Measurements from ENCODE around the gene TRIM54. TPM values are rescaled to one million over a fixed set of nuclear protein-coding genes. Genes with fewer than 3 reads are reported as not detected.
A peak's percentile ranks its signal among the peaks of the same experiment; 100 is the strongest.

The TRIM54 gene
- total and polyA plus RNA-seq, 9 of the 15 experiments (the other 6 are each of a cell fraction or from before 2014, with no cell fraction given): not detected

- in situ Hi-C loops (cut with MboI): no loop called here
- 21% methylated on average over 8 of the region's 13 CpGs for WGBS (ENCODE audit: insufficient coverage, low coverage, missing lambda C conversion rate)
- H3K4me1 ChIP-seq (replicated peaks in 1 of 2; ENCODE audit: control insufficient read depth in 2 of 2, insufficient read depth in 2 of 2, low read length in 2 of 2): peaks cover 0 to 8% of the 10 kb centered on the region in 2 experiments; a peak in 3 of 5 replicates
- TF ChIP-seq, protein P1, sequence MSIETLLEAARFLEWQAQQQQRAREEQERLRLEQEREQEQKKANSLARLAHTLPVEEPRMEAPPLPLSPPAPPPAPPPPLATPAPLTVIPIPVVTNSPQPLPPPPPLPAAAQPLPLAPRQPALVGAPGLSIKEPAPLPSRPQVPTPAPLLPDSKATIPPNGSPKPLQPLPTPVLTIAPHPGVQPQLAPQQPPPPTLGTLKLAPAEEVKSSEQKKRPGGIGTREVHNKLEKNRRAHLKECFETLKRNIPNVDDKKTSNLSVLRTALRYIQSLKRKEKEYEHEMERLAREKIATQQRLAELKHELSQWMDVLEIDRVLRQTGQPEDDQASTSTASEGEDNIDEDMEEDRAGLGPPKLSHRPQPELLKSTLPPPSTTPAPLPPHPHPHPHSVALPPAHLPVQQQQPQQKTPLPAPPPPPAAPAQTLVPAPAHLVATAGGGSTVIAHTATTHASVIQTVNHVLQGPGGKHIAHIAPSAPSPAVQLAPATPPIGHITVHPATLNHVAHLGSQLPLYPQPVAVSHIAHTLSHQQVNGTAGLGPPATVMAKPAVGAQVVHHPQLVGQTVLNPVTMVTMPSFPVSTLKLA (conservative IDR thresholded peaks at IDR 0.05): no peak
- TF ChIP-seq PTRF (tag; IDR thresholded peaks at IDR 0.05): no peak
- TF ChIP-seq PTBP1 (IDR thresholded peaks at IDR 0.05; ENCODE audit: low read depth, low read length): no peak
- TF ChIP-seq FOXA1 (IDR thresholded peaks at IDR 0.05; ENCODE audit: borderline replicate concordance): no peak
- TF ChIP-seq, protein P2, sequence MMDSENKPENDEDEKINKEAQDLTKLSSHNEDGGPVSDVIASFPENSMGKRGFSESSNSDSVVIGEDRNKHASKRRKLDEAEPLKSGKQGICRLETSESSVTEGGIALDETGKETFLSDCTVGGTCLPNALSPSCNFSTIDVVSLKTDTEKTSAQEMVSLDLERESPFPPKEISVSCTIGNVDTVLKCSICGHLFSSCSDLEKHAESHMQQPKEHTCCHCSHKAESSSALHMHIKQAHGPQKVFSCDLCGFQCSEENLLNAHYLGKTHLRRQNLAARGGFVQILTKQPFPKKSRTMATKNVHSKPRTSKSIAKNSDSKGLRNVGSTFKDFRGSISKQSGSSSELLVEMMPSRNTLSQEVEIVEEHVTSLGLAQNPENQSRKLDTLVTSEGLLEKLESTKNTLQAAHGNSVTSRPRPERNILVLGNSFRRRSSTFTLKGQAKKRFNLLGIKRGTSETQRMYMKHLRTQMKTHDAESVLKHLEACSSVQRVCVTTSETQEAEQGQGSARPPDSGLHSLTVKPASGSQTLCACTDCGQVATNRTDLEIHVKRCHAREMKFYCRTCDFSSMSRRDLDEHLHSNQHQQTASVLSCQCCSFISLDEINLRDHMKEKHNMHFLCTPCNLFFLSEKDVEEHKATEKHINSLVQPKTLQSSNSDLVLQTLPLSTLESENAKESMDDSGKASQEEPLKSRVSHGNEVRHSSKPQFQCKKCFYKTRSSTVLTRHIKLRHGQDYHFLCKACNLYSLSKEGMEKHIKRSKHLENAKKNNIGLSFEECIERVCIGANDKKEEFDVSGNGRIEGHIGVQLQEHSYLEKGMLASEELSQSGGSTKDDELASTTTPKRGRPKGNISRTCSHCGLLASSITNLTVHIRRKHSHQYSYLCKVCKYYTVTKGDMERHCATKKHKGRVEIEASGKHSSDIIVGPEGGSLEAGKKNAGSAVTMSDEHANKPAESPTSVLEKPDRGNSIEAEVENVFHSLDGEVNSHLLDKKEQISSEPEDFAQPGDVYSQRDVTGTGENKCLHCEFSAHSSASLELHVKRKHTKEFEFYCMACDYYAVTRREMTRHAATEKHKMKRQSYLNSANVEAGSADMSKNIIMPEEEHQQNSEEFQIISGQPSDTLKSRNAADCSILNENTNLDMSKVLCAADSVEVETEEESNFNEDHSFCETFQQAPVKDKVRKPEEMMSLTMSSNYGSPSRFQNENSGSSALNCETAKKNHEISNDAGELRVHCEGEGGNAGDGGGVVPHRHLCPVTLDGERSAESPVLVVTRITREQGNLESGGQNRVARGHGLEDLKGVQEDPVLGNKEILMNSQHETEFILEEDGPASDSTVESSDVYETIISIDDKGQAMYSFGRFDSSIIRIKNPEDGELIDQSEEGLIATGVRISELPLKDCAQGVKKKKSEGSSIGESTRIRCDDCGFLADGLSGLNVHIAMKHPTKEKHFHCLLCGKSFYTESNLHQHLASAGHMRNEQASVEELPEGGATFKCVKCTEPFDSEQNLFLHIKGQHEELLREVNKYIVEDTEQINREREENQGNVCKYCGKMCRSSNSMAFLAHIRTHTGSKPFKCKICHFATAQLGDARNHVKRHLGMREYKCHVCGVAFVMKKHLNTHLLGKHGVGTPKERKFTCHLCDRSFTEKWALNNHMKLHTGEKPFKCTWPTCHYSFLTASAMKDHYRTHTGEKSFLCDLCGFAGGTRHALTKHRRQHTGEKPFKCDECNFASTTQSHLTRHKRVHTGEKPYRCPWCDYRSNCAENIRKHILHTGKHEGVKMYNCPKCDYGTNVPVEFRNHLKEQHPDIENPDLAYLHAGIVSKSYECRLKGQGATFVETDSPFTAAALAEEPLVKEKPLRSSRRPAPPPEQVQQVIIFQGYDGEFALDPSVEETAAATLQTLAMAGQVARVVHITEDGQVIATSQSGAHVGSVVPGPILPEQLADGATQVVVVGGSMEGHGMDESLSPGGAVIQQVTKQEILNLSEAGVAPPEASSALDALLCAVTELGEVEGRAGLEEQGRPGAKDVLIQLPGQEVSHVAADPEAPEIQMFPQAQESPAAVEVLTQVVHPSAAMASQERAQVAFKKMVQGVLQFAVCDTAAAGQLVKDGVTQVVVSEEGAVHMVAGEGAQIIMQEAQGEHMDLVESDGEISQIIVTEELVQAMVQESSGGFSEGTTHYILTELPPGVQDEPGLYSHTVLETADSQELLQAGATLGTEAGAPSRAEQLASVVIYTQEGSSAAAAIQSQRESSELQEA (IDR thresholded peaks at IDR 0.05; ENCODE audit: low read depth): no peak
- TF ChIP-seq ZNF785 (CRISPR knock-in tag; IDR thresholded peaks at IDR 0.05): no peak
- TF ChIP-seq VEZF1 (CRISPR knock-in tag; IDR thresholded peaks at IDR 0.05): no peak
Measured at GRCh38 chr2:27304488-27305240, 22.4 kb downstream of the TRIM54 start.

More at GRCh38 chr2:27304488-27305240, 22.4 kb downstream of the TRIM54 start:
- Histone ChIP-seq H3K9me1 (ENCODE audit: control insufficient read depth, insufficient read depth, low read length) (no peaks in the 10 kb centered on the region), H3K4me3 (no peak overlapping the region), H2AFZ (ENCODE audit: low read depth, low read length) (no peak overlapping the region), H3K27me3 (ENCODE audit: control insufficient read depth in 2 of 2, insufficient read depth in 2 of 2, low read length in 2 of 2) (no peaks in the 10 kb centered on the region), H3K9ac (ENCODE audit: insufficient read depth in 1 of 2, low read depth in 2 of 2, low read length in 2 of 2) (no peak overlapping the region), H3K27ac (ENCODE audit: extremely low read depth, low read depth, low read length) (no peak overlapping the region), H3K4me2 (ENCODE audit: insufficient read depth, low read length) (no peak overlapping the region), H3K36me3 (ENCODE audit: control insufficient read depth, insufficient read depth, low read length) (peaks cover 14% of the 10 kb centered on the region; the same call in 2 of the 3 replicates), H4K20me1 (replicated peaks; ENCODE audit: control insufficient read depth, insufficient read depth, low read length) (no peaks in the 10 kb centered on the region), H3K9me3 (replicated peaks; ENCODE audit: control insufficient read depth, insufficient read depth, low read depth, low read length) (no peaks in the 10 kb centered on the region), H3K79me2 (ENCODE audit: control insufficient read depth, insufficient read depth, low read length) (no peaks in the 10 kb centered on the region)
- ChIA-PET CTCF (ENCODE audit: low intra/inter-chr PET ratio) (interaction anchor here (1.3 to 2.7 kb wide), 3 partner anchors 24 to 207 kb away, joined by 8 to 23 read pairs (median 19); no protein-coding TSS in a partner anchor), POLR2A (interaction anchor here (0.6 to 1.5 kb wide), 2 partner anchors 10 to 329 kb away, joined by 3 to 4 read pairs; no protein-coding TSS in a partner anchor)
- ATAC-seq (no peak), FAIRE-seq (peak; percentile 37), DNase-seq (ENCODE audit: extremely low read depth in 1 of 4, low spot score in 3 of 4) (no peak)
- intact Hi-C loops (cut with micrococcal nuclease): loop anchor here (5.0 kb wide), 3 partner anchors 68 to 378 kb away; partner anchors contain the start of genes EIF2B4 and SNX17
- no TSS peak for BruUV-seq (replicated peaks)
